GM18873 (cell line): ENCODE data around the gene ABR.
"Not testable (repeated sequence)": the region's sequence is repeated elsewhere in the genome, so short reads cannot be mapped to it uniquely, and the experiment has no call there.

ENCODE experiments used
- ATAC-seq: cut with Tn5 transposase; IDR thresholded peaks from one replicate; pipeline ENCODE4 v1.9.1; 2021; ENCODE audit warnings: mild to moderate bottlenecking, moderate library complexity, moderate number of reproducible peaks; ENCODE audit not compliant: unreplicated experiment, low FRiP score

ABR gene

GRCh38 chr17:1050996-1051925 lies 128.5 kb downstream of the ABR start:
- no peak for ATAC-seq

- ATAC-seq, result no peak
Observed at GRCh38 chr17:1050246-1050995, 129.4 kb downstream of the ABR start.

GRCh38 chr17:1049446-1050225 lies 130.1 kb downstream of the ABR start:
- ATAC-seq, result no peak

- ATAC-seq, result not testable (repeated sequence)
Observed at GRCh38 chr17:1048516-1049115, 131.2 kb downstream of the ABR start.

- ATAC-seq, result no peak
Observed at GRCh38 chr17:1047879-1048470, 131.8 kb downstream of the ABR start.

GRCh38 chr17:1047177-1047878 lies 132.5 kb downstream of the ABR start:
- ATAC-seq, result no peak

- no peak for ATAC-seq
Observed at GRCh38 chr17:1045456-1045855, 134.3 kb downstream of the ABR start.

GRCh38 chr17:1044387-1045009 lies 135.3 kb downstream of the ABR start:
- not testable (repeated sequence) for ATAC-seq

- no peak for ATAC-seq
Observed at GRCh38 chr17:1043601-1044251, 136.1 kb downstream of the ABR start.

- ATAC-seq, result no peak
Observed at GRCh38 chr17:1042486-1042885, 137.3 kb downstream of the ABR start.

- ATAC-seq, result no peak
Observed at GRCh38 chr17:1041746-1042145, 138.0 kb downstream of the ABR start.

- ATAC-seq, result no peak
Observed at GRCh38 chr17:1040216-1040600, 139.6 kb downstream of the ABR start.

- no peak for ATAC-seq
Observed at GRCh38 chr17:1039511-1040215, 140.1 kb downstream of the ABR start.

- no peak for ATAC-seq
Observed at GRCh38 chr17:1039123-1039507, 140.7 kb downstream of the ABR start.

- no peak for ATAC-seq
Observed at GRCh38 chr17:1038459-1039122, 141.2 kb downstream of the ABR start.

GRCh38 chr17:1037238-1037879 lies 142.4 kb downstream of the ABR start:
- ATAC-seq, result no peak

- no peak for ATAC-seq
Observed at GRCh38 chr17:1036845-1037237, 142.9 kb downstream of the ABR start.
